ENCODE results near the gene CXCL16. TPM values are rescaled to one million over a fixed set of nuclear protein-coding genes. Genes with fewer than 3 reads are reported as not detected.

Gene CXCL16
- total RNA-seq, 1 donor from 2014 or later, result 2.2 TPM

GRCh38 chr17:4710693-4711634 is 28.8 kb downstream of the CXCL16 start:
- DNase-seq (ENCODE audit: low read depth), result no peak
- Histone ChIP-seq H3K79me2 (ENCODE audit: insufficient read depth, low read length) (no peaks in the 10 kb centered on the region), H4K20me1 (ENCODE audit: insufficient read depth, low read length) (no peaks in the 10 kb centered on the region), H3K9ac (ENCODE audit: low read length) (peak overlapping the region; percentile 61), H3K4me1 (ENCODE audit: insufficient read depth, low read length) (peaks cover 7% of the 10 kb centered on the region), H2AFZ (ENCODE audit: low read depth, low read length) (peak overlapping the region; percentile 34), H3K4me2 (ENCODE audit: low read length) (peak overlapping the region; percentile 92), H3K27me3 (ENCODE audit: insufficient read depth, low read length) (no peaks in the 10 kb centered on the region), H3K9me3 (ENCODE audit: insufficient read depth, low read depth, low read length) (no peaks in the 10 kb centered on the region), H3K36me3 (ENCODE audit: insufficient read depth, low read length) (no peaks in the 10 kb centered on the region), H3K27ac (ENCODE audit: low read depth, low read length) (peak overlapping the region; percentile 55), H3K4me3 (ENCODE audit: insufficient read depth, low read depth, low read length) (peak overlapping the region; percentile 55)
- no peaks in the 10 kb centered on the region for H3K9me3 Mint-ChIP-seq (ENCODE audit: unreplicated experiment)
- no peak for TF ChIP-seq EZH2 (IDR thresholded peaks at IDR 0.05; ENCODE audit: insufficient read depth, low read length)
- no peak overlapping the region for H3K27ac Mint-ChIP-seq (ENCODE audit: unreplicated experiment)
- peaks cover 8% of the 10 kb centered on the region for H3K27me3 Mint-ChIP-seq (ENCODE audit: low read depth, unreplicated experiment)
- H3K4me1 Mint-ChIP-seq (ENCODE audit: low read depth, unreplicated experiment), result peaks cover 10% of the 10 kb centered on the region
- H3K4me3 Mint-ChIP-seq (ENCODE audit: unreplicated experiment), result peak overlapping the region; percentile 83
- peaks cover 3% of the 10 kb centered on the region for H3K36me3 Mint-ChIP-seq (ENCODE audit: low read depth, unreplicated experiment)
- no peak for FAIRE-seq

GRCh38 chr17:4709794-4710692 is 29.7 kb downstream of the CXCL16 start, which contains the start of gene ARRB2:
Gene ARRB2, plus strand, starts transcription at chr17:4710632. Its CDS starts 90 bp downstream, at chr17:4710722.
- Histone ChIP-seq H3K79me2 (ENCODE audit: insufficient read depth, low read length) (no peaks in the 10 kb centered on the region), H4K20me1 (ENCODE audit: insufficient read depth, low read length) (no peaks in the 10 kb centered on the region), H3K4me3 (ENCODE audit: insufficient read depth, low read depth, low read length) (peak within 1 kb of the TSS; percentile 64), H3K9me3 (ENCODE audit: insufficient read depth, low read depth, low read length) (no peaks in the 10 kb centered on the region), H3K36me3 (ENCODE audit: insufficient read depth, low read length) (no peaks in the 10 kb centered on the region), H3K27ac (ENCODE audit: low read depth, low read length) (peak within 1 kb of the TSS; percentile 55), H2AFZ (ENCODE audit: low read depth, low read length) (peak within 1 kb of the TSS; percentile 79), H3K4me1 (ENCODE audit: insufficient read depth, low read length) (peaks cover 7% of the 10 kb centered on the region), H3K4me2 (ENCODE audit: low read length) (peak within 1 kb of the TSS; percentile 92), H3K9ac (ENCODE audit: low read length) (peak within 1 kb of the TSS; percentile 61), H3K27me3 (ENCODE audit: insufficient read depth, low read length) (no peaks in the 10 kb centered on the region)
- peak within 1 kb of the TSS; percentile 83 for H3K4me3 Mint-ChIP-seq (ENCODE audit: unreplicated experiment)
- no peaks in the 10 kb centered on the region for H3K9me3 Mint-ChIP-seq (ENCODE audit: unreplicated experiment)
- FAIRE-seq, result no peak
- H3K36me3 Mint-ChIP-seq (ENCODE audit: low read depth, unreplicated experiment), result no peaks in the 10 kb centered on the region
- DNase-seq (ENCODE audit: low read depth), result peak; percentile 93
- H3K4me1 Mint-ChIP-seq (ENCODE audit: low read depth, unreplicated experiment), result peaks cover 12% of the 10 kb centered on the region
- peaks cover 5% of the 10 kb centered on the region for H3K27me3 Mint-ChIP-seq (ENCODE audit: low read depth, unreplicated experiment)
- H3K27ac Mint-ChIP-seq (ENCODE audit: unreplicated experiment), result peak within 1 kb of the TSS; percentile 42
- peak; percentile 40 for TF ChIP-seq CTCF (IDR thresholded peaks at IDR 0.05; ENCODE audit: insufficient read depth, low read depth, low read length)
- no peak for TF ChIP-seq EZH2 (IDR thresholded peaks at IDR 0.05; ENCODE audit: insufficient read depth, low read length)

GRCh38 chr17:4708436-4708835 is 31.3 kb downstream of the CXCL16 start:
- peaks cover 8% of the 10 kb centered on the region for H3K4me1 ChIP-seq (ENCODE audit: insufficient read depth, low read length)
- no peaks in the 10 kb centered on the region for H3K27me3 ChIP-seq (ENCODE audit: insufficient read depth, low read length)
- DNase-seq (ENCODE audit: low read depth) (no peak), FAIRE-seq (no peak)
- H3K27me3 Mint-ChIP-seq (ENCODE audit: low read depth, unreplicated experiment), result no peaks in the 10 kb centered on the region
- no peak overlapping the region for H3K4me3 Mint-ChIP-seq (ENCODE audit: unreplicated experiment)
- H3K79me2 ChIP-seq (ENCODE audit: insufficient read depth, low read length), result peaks cover 8% of the 10 kb centered on the region
- H3K36me3 ChIP-seq (ENCODE audit: insufficient read depth, low read length), result no peaks in the 10 kb centered on the region
- no peak overlapping the region for H2AFZ ChIP-seq (ENCODE audit: low read depth, low read length)
- no peaks in the 10 kb centered on the region for H3K9me3 Mint-ChIP-seq (ENCODE audit: unreplicated experiment)
- no peak overlapping the region for H3K27ac Mint-ChIP-seq (ENCODE audit: unreplicated experiment)
- H3K27ac ChIP-seq (ENCODE audit: low read depth, low read length), result no peak overlapping the region
- H4K20me1 ChIP-seq (ENCODE audit: insufficient read depth, low read length), result no peaks in the 10 kb centered on the region
- no peak overlapping the region for H3K4me3 ChIP-seq (ENCODE audit: insufficient read depth, low read depth, low read length)
- H3K4me1 Mint-ChIP-seq (ENCODE audit: low read depth, unreplicated experiment), result peaks cover 12% of the 10 kb centered on the region
- H3K9me3 ChIP-seq (ENCODE audit: insufficient read depth, low read depth, low read length), result no peaks in the 10 kb centered on the region
- no peak for TF ChIP-seq CTCF (IDR thresholded peaks at IDR 0.05; ENCODE audit: insufficient read depth, low read depth, low read length)
- no peak for TF ChIP-seq EZH2 (IDR thresholded peaks at IDR 0.05; ENCODE audit: insufficient read depth, low read length)
- H3K4me2 ChIP-seq (ENCODE audit: low read length), result no peak overlapping the region
- no peak overlapping the region for H3K9ac ChIP-seq (ENCODE audit: low read length)
- no peaks in the 10 kb centered on the region for H3K36me3 Mint-ChIP-seq (ENCODE audit: low read depth, unreplicated experiment)

Data from astrocyte (in vitro differentiated cells and primary cell).